Right atrium auricular region (tissue), 2 donors: ENCODE results near the gene SUMF2. TPM values are rescaled to one million over a fixed set of nuclear protein-coding genes. Genes with fewer than 3 reads are reported as not detected.
"Not testable (repeated sequence)": the region's sequence is repeated elsewhere in the genome, so short reads cannot be mapped to it uniquely, and the experiment has no call there.

Source experiments
- DNase-seq: peaks from one replicate; pipeline ENCODE4 v3.0.0-alpha.2; 2019; ENCODE audit warnings: low spot score
- H3K27ac ChIP-seq, 2 donors: fragments of 200-600 bp; sonication (generic); 1 replicate in 1 of 2; 2 replicates in 1 of 2; pipeline ENCODE4 v1.5.1; 2016 to 2019
- H3K27me3 ChIP-seq, 2 donors: fragments of 200-600 bp; sonication (generic); one replicate each; pipeline versions ENCODE4 v1.5.1 to v1.6.0; 2017 to 2019
- H3K36me3 ChIP-seq: fragments of 200-600 bp; sonication (generic); one replicate; pipeline ENCODE4 v1.5.1; 2016
- H3K4me1 ChIP-seq, 2 donors: fragments of 200-600 bp; sonication (generic); one replicate each; pipeline versions ENCODE4 v1.5.1 to v1.6.0; 2017 to 2019
- H3K4me3 ChIP-seq, 2 donors: fragments of 200-600 bp; sonication (generic); 1 replicate in 1 of 2; 2 replicates in 1 of 2; pipeline ENCODE4 v1.5.1; 2017 to 2019; ENCODE audit warnings: mild to moderate bottlenecking in 1 of 2, moderate library complexity in 1 of 2
- H3K9me3 ChIP-seq, 2 donors: fragments of 200-600 bp; sonication (generic); one replicate each; pipeline ENCODE4 v1.5.1; 2019
- CTCF ChIP-seq, 2 donors: fragments of 200-600 bp; sonication (generic); IDR thresholded peaks; one replicate each; pipeline ENCODE4 v1.5.1; 2019; ENCODE audit warnings: antibody characterized with exemption in 2 of 2
- total RNA-seq, 2 donors: library from RNA; depleted of rRNA; stranded (reverse); fragments of >200 nt; gene quantifications; one replicate each; pipeline ENCODE4 v1.1.0, GENCODE V29; 2016

The SUMF2 gene
- total RNA-seq, 2 donors from 2014 or later, result 31.7 to 54.9 TPM

- DNase-seq, result no peak
- TF ChIP-seq CTCF (IDR thresholded peaks at IDR 0.05), result no peak
- Histone ChIP-seq H3K9me3 (no peaks in the 10 kb centered on the region), H3K4me1 (peaks cover 0 to 42% of the 10 kb centered on the region in 2 donors), H3K27me3 (no peaks in the 10 kb centered on the region), H3K36me3 (peaks cover under 1% of the 10 kb centered on the region), H3K4me3 (no peak overlapping the region), H3K27ac (no peak overlapping the region)
These were observed 15.8 kb upstream of the SUMF2 start for GRCh38 chr7:56048245-56048644.

- not testable (repeated sequence) for H3K36me3 ChIP-seq, H3K9me3 ChIP-seq, H3K4me3 ChIP-seq, DNase-seq, H3K27me3 ChIP-seq
- H3K27ac ChIP-seq, result peak overlapping the region in 1 of 2 donors; percentile 21
- peaks cover 0 to 44% of the 10 kb centered on the region in 2 donors for H3K4me1 ChIP-seq
These were observed 15.3 kb upstream of the SUMF2 start for GRCh38 chr7:56048763-56049162.

- DNase-seq, result no peak
- peaks cover 0 to 44% of the 10 kb centered on the region in 2 donors for H3K4me1 ChIP-seq
These were observed 13.1 kb upstream of the SUMF2 start for GRCh38 chr7:56051053-56051338.

GRCh38 chr7:56051339-56052191 is 12.5 kb upstream of the SUMF2 start, which contains the start of the genes CCT6A and PSPH:
CCT6A (plus strand) TSS chr7:56051765; CDS start chr7:56051849, 84 bp downstream.
PSPH (minus strand) TSS chr7:56051444; CDS start chr7:56021212, 30,232 bp downstream.
- no peaks in the 10 kb centered on the region for H3K9me3 ChIP-seq
- DNase-seq, result peak; percentile 97
- H3K36me3 ChIP-seq, result peaks cover 33% of the 10 kb centered on the region
- H3K27me3 ChIP-seq, result no peaks in the 10 kb centered on the region
- TF ChIP-seq CTCF (IDR thresholded peaks at IDR 0.05), result no peak
- H3K4me1 ChIP-seq, result peaks cover 0 to 41% of the 10 kb centered on the region in 2 donors
- peak within 1 kb of the TSS; percentile 76 to 82 for H3K4me3 ChIP-seq
- peak within 1 kb of the TSS; percentile 88 to 90 for H3K27ac ChIP-seq

More at GRCh38 chr7:56051053-56051338, 13.1 kb upstream of the SUMF2 start:
- Histone ChIP-seq H3K4me3 (peak overlapping the region; percentile 76 to 82), H3K9me3 (no peaks in the 10 kb centered on the region), H3K27ac (peak overlapping the region; percentile 88 to 90), H3K27me3 (no peaks in the 10 kb centered on the region), H3K36me3 (peaks cover 28% of the 10 kb centered on the region)
- no peak for TF ChIP-seq CTCF (IDR thresholded peaks at IDR 0.05)

GRCh38 chr7:56053379-56053778 is 10.7 kb upstream of the SUMF2 start:
- Histone ChIP-seq H3K27me3 (no peaks in the 10 kb centered on the region), H3K4me3 (no peak overlapping the region), H3K4me1 (peaks cover 0 to 38% of the 10 kb centered on the region in 2 donors), H3K9me3 (no peaks in the 10 kb centered on the region), H3K27ac (no peak overlapping the region), H3K36me3 (peaks cover 52% of the 10 kb centered on the region)
- no peak for TF ChIP-seq CTCF (IDR thresholded peaks at IDR 0.05)
- no peak for DNase-seq

GRCh38 chr7:56053993-56054392 is 10.1 kb upstream of the SUMF2 start:
- no peak for TF ChIP-seq CTCF (IDR thresholded peaks at IDR 0.05)
- Histone ChIP-seq H3K27me3 (no peaks in the 10 kb centered on the region), H3K9me3 (no peaks in the 10 kb centered on the region), H3K36me3 (peaks cover 58% of the 10 kb centered on the region), H3K27ac (no peak overlapping the region), H3K4me3 (no peak overlapping the region), H3K4me1 (peaks cover 0 to 33% of the 10 kb centered on the region in 2 donors)
- DNase-seq, result no peak
